Raji (cell line): ENCODE measurements around the gene WASF1.

Source experiments
- POLR2A ChIP-seq: IDR thresholded peaks from 2 replicates; pipeline ENCODE4 v1.6.1; 2011; ENCODE audit warnings: low read depth, low read length, control low read depth; ENCODE audit not compliant: insufficient read depth

WASF1 gene

GRCh38 chr6:110183292-110183885 is 3.9 kb upstream of the WASF1 start:
- no peak for TF ChIP-seq POLR2A

GRCh38 chr6:110181131-110182030 is 1.9 kb upstream of the WASF1 start:
- no peak for TF ChIP-seq POLR2A

GRCh38 chr6:110180228-110181008 is 948 bp upstream of the WASF1 start, which contains the start of gene CDC40:
Gene CDC40, plus strand, starts transcription at chr6:110180427. Its CDS starts 18 bp downstream, at chr6:110180445.
- TF ChIP-seq POLR2A: peak; percentile 80

GRCh38 chr6:110178626-110179405 is 654 bp downstream of the WASF1 start:
- peak; percentile 20; the same call in 1 of the 2 replicates for TF ChIP-seq POLR2A

- TF ChIP-seq POLR2A: no peak
These were observed 5.9 kb downstream of the WASF1 start for GRCh38 chr6:110173506-110174132.

- TF ChIP-seq POLR2A: no peak
These were observed 9.4 kb downstream of the WASF1 start for GRCh38 chr6:110170081-110170480.

GRCh38 chr6:110158479-110158878 is 21.0 kb downstream of the WASF1 start:
- no peak for TF ChIP-seq POLR2A

- no peak for TF ChIP-seq POLR2A
These were observed 31.6 kb downstream of the WASF1 start for GRCh38 chr6:110147870-110148269.

GRCh38 chr6:110140650-110141049 is 38.8 kb downstream of the WASF1 start:
- no peak for TF ChIP-seq POLR2A

GRCh38 chr6:110139052-110139451 is 40.4 kb downstream of the WASF1 start:
- no peak for TF ChIP-seq POLR2A

GRCh38 chr6:110137924-110138887 is 41.3 kb downstream of the WASF1 start:
- no peak for TF ChIP-seq POLR2A

- TF ChIP-seq POLR2A: no peak
These were observed 49.1 kb downstream of the WASF1 start for GRCh38 chr6:110130362-110130761.

GRCh38 chr6:110128418-110128817 is 51.1 kb downstream of the WASF1 start:
- TF ChIP-seq POLR2A: no peak
